Glutamatergic neuron (in vitro differentiated cells): ENCODE data around the gene ZDHHC17. TPM values are rescaled to one million over a fixed set of nuclear protein-coding genes. Genes with fewer than 3 reads are reported as not detected.

ENCODE experiments used
- DNase-seq: peaks from one replicate; pipeline ENCODE4 v3.0.0; 2022
- H3K27ac Mint-ChIP-seq: one replicate; pipeline ENCODE4 v1.8.0; 2020; ENCODE audit warnings: mild to moderate bottlenecking, mixed read lengths, inconsistent platforms; ENCODE audit not compliant: unreplicated experiment
- H3K27me3 Mint-ChIP-seq: one replicate; pipeline ENCODE4 v1.8.0; 2020; ENCODE audit warnings: mild to moderate bottlenecking, moderate library complexity, mixed read lengths, inconsistent platforms; ENCODE audit not compliant: unreplicated experiment
- H3K36me3 Mint-ChIP-seq: one replicate; pipeline ENCODE4 v1.8.0; 2020; ENCODE audit warnings: mild to moderate bottlenecking, mixed read lengths, inconsistent platforms; ENCODE audit not compliant: unreplicated experiment
- H3K4me1 Mint-ChIP-seq: one replicate; pipeline ENCODE4 v1.8.0; 2020; ENCODE audit warnings: mild to moderate bottlenecking, low read depth, mixed read lengths, inconsistent platforms; ENCODE audit not compliant: unreplicated experiment
- H3K4me3 Mint-ChIP-seq: one replicate; pipeline ENCODE4 v1.8.0; 2020; ENCODE audit warnings: mild to moderate bottlenecking, mixed read lengths, inconsistent platforms; ENCODE audit not compliant: unreplicated experiment
- H3K9me3 Mint-ChIP-seq: one replicate; pipeline ENCODE4 v1.8.0; 2020; ENCODE audit warnings: mild to moderate bottlenecking, moderate library complexity, mixed read lengths, inconsistent platforms; ENCODE audit not compliant: unreplicated experiment
- CTCF ChIP-seq: fragments of 200-600 bp; sonication (generic); IDR thresholded peaks from one replicate; pipeline ENCODE4 v1.5.0; 2021; ENCODE audit not compliant: partially characterized antibody, unreplicated experiment
- total RNA-seq: library from RNA; stranded (reverse); fragmentation: NEBNext Ultra II Directional; extraction: Animal tissue kit (Norgen Biotek cat#: 25700); gene quantifications from one replicate; pipeline ENCODE4 v1.2.1, GENCODE V29; 2021; ENCODE audit not compliant: unreplicated experiment

The ZDHHC17 gene
- total RNA-seq, 1 donor from 2014 or later, result 95.5 TPM

GRCh38 chr12:76856018-76856644 is 92.2 kb downstream of the ZDHHC17 start:
- no peak for TF ChIP-seq CTCF
- no peaks in the 10 kb centered on the region for H3K27me3 Mint-ChIP-seq
- no peak overlapping the region for H3K27ac Mint-ChIP-seq
- H3K36me3 Mint-ChIP-seq, result peaks cover 5% of the 10 kb centered on the region
- peaks cover 7% of the 10 kb centered on the region for H3K9me3 Mint-ChIP-seq
- no peak overlapping the region for H3K4me3 Mint-ChIP-seq
- H3K4me1 Mint-ChIP-seq, result peaks cover 7% of the 10 kb centered on the region
- DNase-seq, result no peak

- H3K27ac Mint-ChIP-seq, result no peak overlapping the region
Observed at GRCh38 chr12:76859611-76860010, 95.7 kb downstream of the ZDHHC17 start.

GRCh38 chr12:76860256-76860655 is 96.3 kb downstream of the ZDHHC17 start:
- H3K36me3 Mint-ChIP-seq, result no peaks in the 10 kb centered on the region
- no peak overlapping the region for H3K27ac Mint-ChIP-seq
- no peak for TF ChIP-seq CTCF
- peaks cover 7% of the 10 kb centered on the region for H3K9me3 Mint-ChIP-seq
- no peak for DNase-seq
- H3K4me1 Mint-ChIP-seq, result peaks cover 17% of the 10 kb centered on the region
- H3K27me3 Mint-ChIP-seq, result no peaks in the 10 kb centered on the region
- no peak overlapping the region for H3K4me3 Mint-ChIP-seq

More at GRCh38 chr12:76859611-76860010, 95.7 kb downstream of the ZDHHC17 start:
- H3K9me3 Mint-ChIP-seq, result peaks cover 7% of the 10 kb centered on the region
- H3K36me3 Mint-ChIP-seq, result peaks cover 4% of the 10 kb centered on the region
- DNase-seq, result no peak
- no peak for TF ChIP-seq CTCF
- no peak overlapping the region for H3K4me3 Mint-ChIP-seq
- H3K27me3 Mint-ChIP-seq, result no peaks in the 10 kb centered on the region
- peaks cover 17% of the 10 kb centered on the region for H3K4me1 Mint-ChIP-seq

- no peak for DNase-seq
- Mint-ChIP-seq H3K27me3 (no peaks in the 10 kb centered on the region), H3K4me3 (no peak overlapping the region), H3K4me1 (peaks cover 35% of the 10 kb centered on the region), H3K9me3 (no peaks in the 10 kb centered on the region), H3K27ac (no peak overlapping the region), H3K36me3 (no peaks in the 10 kb centered on the region)
- TF ChIP-seq CTCF, result no peak
Observed at GRCh38 chr12:76863005-76863670, 99.2 kb downstream of the ZDHHC17 start.

GRCh38 chr12:76863837-76864236 is 99.9 kb downstream of the ZDHHC17 start:
- Mint-ChIP-seq H3K9me3 (no peaks in the 10 kb centered on the region), H3K4me3 (no peak overlapping the region), H3K27me3 (no peaks in the 10 kb centered on the region), H3K27ac (no peak overlapping the region), H3K4me1 (peaks cover 32% of the 10 kb centered on the region), H3K36me3 (no peaks in the 10 kb centered on the region)
- no peak for DNase-seq
- no peak for TF ChIP-seq CTCF
